ENCODE data around the gene TP63.

Gene TP63

GRCh38 chr3:189683546-189684255 lies 52.5 kb downstream of the TP63 start:
- no peak for DNase-seq (ENCODE audit: low spot score)

- no peak for DNase-seq (ENCODE audit: low spot score)
Observed at GRCh38 chr3:189684317-189684716, 53.1 kb downstream of the TP63 start.

DNA sequence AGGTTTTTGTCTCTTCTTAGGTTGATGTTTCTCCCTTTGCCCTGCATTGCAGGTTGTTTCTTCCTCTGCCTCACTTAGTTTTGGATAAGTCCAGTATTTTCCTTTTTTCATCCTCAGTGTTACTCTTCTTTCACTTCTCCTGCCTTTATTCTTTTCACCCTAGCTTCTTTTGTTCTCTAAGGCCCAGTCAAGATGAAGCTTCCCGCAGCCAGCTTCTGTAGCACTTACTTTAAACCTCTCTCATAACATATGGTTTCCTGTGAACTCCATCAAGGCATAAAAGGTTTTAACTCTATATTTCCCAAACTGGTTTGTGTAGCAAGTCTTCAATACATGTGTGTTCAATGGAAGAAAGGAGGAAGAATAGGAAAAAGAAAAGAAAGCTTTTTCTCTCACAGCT lies 54.1 kb downstream of the TP63 start:
- DNase-seq (ENCODE audit: low spot score), result no peak

GRCh38 chr3:189685860-189686259 lies 54.7 kb downstream of the TP63 start:
- no peak for DNase-seq (ENCODE audit: low spot score)

DNA sequence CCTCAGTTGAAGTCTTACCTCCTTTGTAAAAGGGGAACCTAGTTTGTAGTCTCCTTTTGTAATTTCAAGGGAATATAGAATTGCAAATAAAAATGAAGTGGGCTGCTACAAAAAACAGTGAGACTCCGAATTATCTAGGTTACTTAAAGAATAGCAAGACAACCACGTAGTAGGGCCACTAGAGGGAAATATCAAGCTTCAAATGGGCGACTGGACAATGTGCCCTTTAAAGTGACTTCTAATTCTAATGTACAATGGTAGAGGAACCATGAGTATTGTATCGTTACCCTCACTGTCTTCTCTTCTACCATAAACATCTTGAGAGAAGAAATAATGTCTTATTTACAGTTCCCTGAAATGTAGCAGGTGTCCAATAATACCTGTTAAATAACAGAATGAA lies 56.3 kb downstream of the TP63 start:
- DNase-seq (ENCODE audit: low spot score), result no peak

DNA sequence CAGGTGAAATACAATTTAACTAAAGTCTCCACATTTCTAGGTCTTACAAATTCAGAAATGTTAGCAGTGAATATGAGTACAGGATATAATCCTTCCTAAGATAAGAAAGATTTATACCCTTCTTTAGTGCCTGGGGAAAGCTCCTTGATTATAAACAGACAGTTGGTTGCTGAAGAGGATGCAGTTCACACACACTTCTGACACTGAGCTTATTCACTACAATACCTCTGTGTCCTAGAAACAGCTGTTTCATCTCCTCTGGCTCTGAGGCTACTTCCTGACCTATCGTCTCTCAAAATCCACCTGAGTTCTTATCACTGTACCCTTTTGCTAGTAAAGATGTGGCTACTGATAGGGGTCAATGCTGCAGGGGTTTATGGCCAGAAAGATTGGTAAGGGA lies 57.1 kb downstream of the TP63 start:
- no peak for DNase-seq (ENCODE audit: low spot score)

GRCh38 chr3:189689625-189690024 lies 58.4 kb downstream of the TP63 start:
- DNase-seq (ENCODE audit: low spot score), result no peak

GRCh38 chr3:189690237-189690636 lies 59.0 kb downstream of the TP63 start:
- no peak for DNase-seq (ENCODE audit: low spot score)

DNA sequence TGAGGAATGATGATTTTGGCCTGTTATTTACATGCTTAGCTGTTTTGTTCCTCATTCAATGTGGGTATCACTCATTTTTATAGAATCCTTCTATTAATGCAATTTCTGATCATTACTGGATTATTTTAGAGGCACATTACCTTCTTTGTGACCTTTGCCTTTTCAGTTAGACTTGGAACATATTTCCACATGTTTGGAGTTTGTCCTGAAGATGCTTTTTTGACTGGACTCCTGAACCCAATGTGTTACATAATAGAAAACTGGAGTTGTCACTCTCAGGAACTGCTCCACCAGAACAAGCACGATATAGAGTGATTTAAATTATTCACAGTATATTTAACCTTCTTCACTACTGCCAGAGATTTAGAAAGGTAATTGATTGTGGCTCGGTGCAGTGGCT lies 59.5 kb downstream of the TP63 start:
- no peak for DNase-seq (ENCODE audit: low spot score)

DNA sequence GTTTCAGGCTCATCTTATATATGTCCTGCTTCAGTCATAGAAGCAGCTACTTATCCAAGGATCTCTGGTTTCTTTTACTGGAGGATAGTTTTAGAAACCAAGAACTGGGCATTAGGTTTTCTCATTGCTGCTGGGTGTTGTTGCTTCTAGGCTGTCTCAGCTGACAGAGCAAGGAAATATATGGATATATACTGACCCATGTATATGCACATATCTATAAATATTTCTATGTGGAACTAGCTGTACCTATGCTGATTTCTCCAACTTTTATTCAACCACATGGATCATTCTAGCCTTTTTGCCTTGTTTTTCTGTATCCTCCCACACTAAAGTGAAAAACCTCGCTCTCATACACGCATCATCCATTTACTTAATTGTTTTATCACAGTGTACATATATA lies 64.2 kb downstream of the TP63 start:
- DNase-seq (ENCODE audit: low spot score), result no peak

GRCh38 chr3:189698811-189699210 lies 67.6 kb downstream of the TP63 start:
- DNase-seq (ENCODE audit: low spot score), result no peak

- no peak for DNase-seq (ENCODE audit: low spot score)
Observed at GRCh38 chr3:189699885-189700284, 68.7 kb downstream of the TP63 start.

DNA sequence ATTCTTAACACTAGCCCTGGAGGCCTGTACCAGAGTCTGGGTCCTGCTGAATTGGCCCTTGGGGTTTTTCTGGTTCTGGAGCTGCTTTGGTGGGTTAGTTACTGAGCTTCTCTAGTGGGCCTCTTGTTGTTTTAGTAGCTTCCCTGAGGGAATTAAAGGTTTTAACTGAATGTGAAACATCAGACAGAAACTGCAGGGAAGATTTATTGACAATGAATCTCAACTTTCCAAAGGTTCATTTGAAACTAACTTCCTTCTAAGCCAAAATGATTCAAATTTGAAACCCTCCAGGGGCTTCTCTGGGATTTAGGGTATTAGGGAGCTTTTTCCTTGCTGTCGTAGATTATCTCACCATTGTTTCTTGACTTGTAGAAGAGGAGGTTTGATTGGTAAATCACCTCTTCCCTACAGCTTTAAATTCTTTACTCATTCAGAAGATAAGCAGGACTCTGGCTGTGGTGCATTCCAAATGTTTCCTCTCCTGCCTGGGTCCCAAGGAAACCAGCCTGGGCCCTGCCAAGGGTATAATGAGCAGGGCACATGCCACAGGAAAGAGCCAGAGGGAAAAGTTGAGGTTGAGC lies 71.0 kb downstream of the TP63 start:
- DNase-seq (ENCODE audit: low spot score), result no peak

- DNase-seq (ENCODE audit: low spot score), result no peak
Observed at GRCh38 chr3:189703865-189704264, 72.7 kb downstream of the TP63 start.

GRCh38 chr3:189708375-189708774 lies 77.2 kb downstream of the TP63 start:
- no peak for DNase-seq (ENCODE audit: low spot score)

GRCh38 chr3:189710620-189711402 lies 79.6 kb downstream of the TP63 start:
- no peak for DNase-seq (ENCODE audit: low spot score)

DNA sequence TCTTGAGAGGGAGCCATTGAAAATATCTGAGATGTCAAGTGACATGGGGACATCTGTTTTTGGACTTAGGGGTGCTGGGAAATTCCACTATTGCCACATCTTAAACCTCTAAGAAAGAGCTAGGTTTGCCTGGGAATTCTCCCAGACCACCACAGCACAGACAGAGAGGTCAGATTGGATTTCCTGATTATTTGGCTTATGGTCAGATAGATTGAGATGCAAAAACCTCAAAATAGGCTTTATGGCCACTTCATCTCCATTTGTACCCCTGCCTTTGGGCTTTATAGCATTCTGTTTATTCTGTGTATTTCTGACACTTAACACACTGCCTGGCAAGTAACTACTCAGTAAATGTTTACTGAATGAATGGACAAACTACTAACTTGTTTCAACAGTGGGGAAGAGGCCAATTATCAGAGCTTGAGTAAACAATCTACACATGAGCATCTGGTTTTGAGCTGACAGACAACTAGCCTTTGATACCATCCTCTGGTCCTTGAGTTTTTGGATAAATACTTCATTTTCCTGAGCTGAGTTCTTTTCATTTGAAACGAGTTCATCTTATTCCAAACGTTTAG lies 81.8 kb downstream of the TP63 start:
- no peak for DNase-seq (ENCODE audit: low spot score)

DNA sequence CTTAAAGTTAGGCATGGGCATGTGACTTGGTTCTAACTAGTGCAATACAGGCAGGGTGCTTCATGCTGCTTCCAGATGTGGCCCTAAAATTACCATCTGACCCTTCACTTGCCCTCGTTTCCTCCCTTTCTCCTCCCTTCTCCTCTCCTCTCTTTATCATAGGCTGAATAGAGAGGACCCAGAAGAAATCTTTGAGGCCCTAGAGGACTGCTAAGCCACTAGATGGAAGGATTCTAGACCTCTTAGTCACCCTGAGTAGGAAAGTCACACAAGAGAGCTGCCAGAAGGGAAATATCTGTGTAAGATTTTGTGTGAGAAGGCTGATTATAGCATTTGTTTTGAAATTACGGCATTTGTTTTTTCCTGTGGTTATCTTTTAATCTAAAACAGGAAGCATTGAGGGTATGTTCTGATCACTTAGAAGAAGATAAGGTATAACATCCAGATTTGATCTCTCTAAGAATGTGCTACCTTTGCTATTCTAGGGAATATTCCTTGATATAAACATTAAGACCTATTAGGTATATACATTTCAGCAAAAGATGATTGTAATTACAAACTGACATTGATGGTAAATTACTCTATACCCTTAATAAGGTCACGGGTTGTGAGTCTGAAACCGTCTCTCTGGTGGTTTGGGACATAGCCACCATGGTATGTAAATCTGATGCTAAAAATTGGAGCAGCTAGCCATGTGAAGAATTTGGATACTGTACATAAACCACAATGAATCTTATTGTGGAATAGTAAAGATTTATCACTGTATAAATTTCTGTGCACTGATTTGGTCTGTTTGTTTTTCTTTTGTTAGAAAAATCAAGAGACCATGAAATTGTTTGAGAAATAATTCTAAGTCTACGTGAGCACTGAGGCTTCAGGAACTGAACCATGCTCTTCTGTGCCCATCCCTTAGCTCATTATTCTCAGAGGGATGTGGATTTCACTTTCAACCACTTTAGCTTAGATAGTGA lies 84.1 kb downstream of the TP63 start:
- DNase-seq (ENCODE audit: low spot score), result no peak

- DNase-seq (ENCODE audit: low spot score), result no peak
Observed at GRCh38 chr3:189718215-189718614, 87.0 kb downstream of the TP63 start.

- DNase-seq (ENCODE audit: low spot score), result no peak
Observed at GRCh38 chr3:189720736-189721417, 89.7 kb downstream of the TP63 start.
